OCI-LY1 (cell line): ENCODE measurements around the gene SPOCK2.

Experiments used
- H2AFZ ChIP-seq: fragments of 200-600 bp; sonication (generic), shearing (Covaris generic); 2 replicates; pipeline ENCODE4 v1.6.0; 2014; ENCODE audit warnings: antibody characterized with exemption, mild to moderate bottlenecking, low read length
- H3F3A ChIP-seq: fragments of 200-600 bp; sonication (generic), shearing (Covaris generic); 2 replicates; pipeline ENCODE4 v1.6.0; 2014; ENCODE audit warnings: mild to moderate bottlenecking, antibody characterized with exemption, low read length, moderate library complexity; ENCODE audit not compliant: insufficient read depth
- H3K27ac ChIP-seq: fragments of 200-600 bp; sonication (generic); 2 replicates; pipeline ENCODE4 v1.5.1; 2014; ENCODE audit warnings: low read length, mixed run types, mild to moderate bottlenecking, low read depth; ENCODE audit not compliant: poor library complexity, severe bottlenecking
- H3K27me3 ChIP-seq: fragments of 200-600 bp; sonication (generic); 2 replicates; pipeline ENCODE4 v1.6.0; 2014; ENCODE audit warnings: antibody characterized with exemption, mild to moderate bottlenecking, low read length, moderate library complexity; ENCODE audit not compliant: insufficient read depth
- H3K36me3 ChIP-seq: fragments of 200-600 bp; sonication (generic); 2 replicates; pipeline ENCODE4 v1.6.1; 2014; ENCODE audit warnings: mild to moderate bottlenecking, antibody characterized with exemption, low read length, moderate library complexity, mixed read lengths; ENCODE audit not compliant: insufficient read depth
- H3K4me1 ChIP-seq: fragments of 200-600 bp; sonication (generic); 2 replicates; pipeline ENCODE4 v1.5.1; 2014; ENCODE audit warnings: mild to moderate bottlenecking, low read length, moderate library complexity; ENCODE audit not compliant: insufficient read depth, severe bottlenecking
- H3K4me2 ChIP-seq: fragments of 200-600 bp; sonication (generic), shearing (Covaris generic); 2 replicates; pipeline ENCODE4 v1.6.1; 2014; ENCODE audit warnings: low read length
- H3K4me3 ChIP-seq: fragments of 200-600 bp; sonication (generic); 2 replicates; pipeline ENCODE4 v1.5.1; 2014; ENCODE audit warnings: low read length, low read depth, mild to moderate bottlenecking, mixed read lengths; ENCODE audit not compliant: poor library complexity, severe bottlenecking
- H3K79me2 ChIP-seq: fragments of 200-600 bp; shearing (Covaris generic); 2 replicates; pipeline ENCODE4 v1.6.1; 2016; ENCODE audit warnings: mixed run types, low read length, mixed read lengths; ENCODE audit not compliant: insufficient read depth
- H3K9ac ChIP-seq: fragments of 200-600 bp; sonication (generic), shearing (Covaris generic); 2 replicates; pipeline ENCODE4 v1.6.1; 2014; ENCODE audit warnings: mild to moderate bottlenecking, low read length, mixed read lengths
- H3K9me2 ChIP-seq: fragments of 200-600 bp; sonication (generic), shearing (Covaris generic); 2 replicates; pipeline ENCODE4 v1.6.1; 2014; ENCODE audit warnings: low read depth, mild to moderate bottlenecking, low read length, mixed read lengths
- H3K9me3 ChIP-seq: fragments of 200-600 bp; shearing (Covaris generic); 2 replicates; pipeline ENCODE4 v1.6.1; 2014; ENCODE audit warnings: low read length, mixed read lengths
- H4K20me1 ChIP-seq: fragments of 200-600 bp; sonication (generic), shearing (Covaris generic); 2 replicates; pipeline ENCODE4 v1.6.0; 2016; ENCODE audit warnings: mild to moderate bottlenecking, low read length; ENCODE audit not compliant: insufficient read depth
- CTCF ChIP-seq: fragments of 200-600 bp; sonication (generic), shearing (Covaris generic); IDR thresholded peaks from 2 replicates; pipeline ENCODE4 v1.5.1; 2017; ENCODE audit warnings: mild to moderate bottlenecking, antibody characterized with exemption, low read length, moderate library complexity, mixed read lengths
- EZH2 ChIP-seq: fragments of 200-600 bp; sonication (generic), shearing (Covaris generic); IDR thresholded peaks from 2 replicates; pipeline ENCODE4 v1.8.0; 2017; ENCODE audit warnings: borderline replicate concordance, mixed run types, mild to moderate bottlenecking, antibody characterized with exemption, low read length, moderate library complexity, mixed read lengths

Gene SPOCK2

GRCh38 chr10:72020914-72021809, 67.2 kb downstream of the SPOCK2 start:
- peaks cover 14% of the 10 kb centered on the region; the same call in 1 of the 2 replicates for H3K27me3 ChIP-seq
- no peak overlapping the region for H3K4me2 ChIP-seq
- H2AFZ ChIP-seq = no peak overlapping the region
- H3F3A ChIP-seq = no peaks in the 10 kb centered on the region
- no peak for TF ChIP-seq EZH2
- H3K36me3 ChIP-seq = no peaks in the 10 kb centered on the region
- H3K4me1 ChIP-seq = no peaks in the 10 kb centered on the region
- H3K4me3 ChIP-seq = no peak overlapping the region
- no peaks in the 10 kb centered on the region for H3K9me2 ChIP-seq
- H3K27ac ChIP-seq = no peak overlapping the region
- no peaks in the 10 kb centered on the region for H3K79me2 ChIP-seq
- no peaks in the 10 kb centered on the region for H4K20me1 ChIP-seq
- H3K9ac ChIP-seq = no peak overlapping the region
- H3K9me3 ChIP-seq = no peaks in the 10 kb centered on the region

GRCh38 chr10:72019085-72019876, 69.1 kb downstream of the SPOCK2 start:
- H3K9me3 ChIP-seq = no peaks in the 10 kb centered on the region
- no peak overlapping the region for H3K4me3 ChIP-seq
- H3K79me2 ChIP-seq = no peaks in the 10 kb centered on the region
- H3K27ac ChIP-seq = no peak overlapping the region
- peaks cover 18% of the 10 kb centered on the region; the same call in 1 of the 2 replicates for H3K27me3 ChIP-seq
- H3K4me1 ChIP-seq = no peaks in the 10 kb centered on the region
- no peak overlapping the region for H3K9ac ChIP-seq
- no peaks in the 10 kb centered on the region for H3K36me3 ChIP-seq
- no peaks in the 10 kb centered on the region for H4K20me1 ChIP-seq
- H3K4me2 ChIP-seq = no peak overlapping the region
- H2AFZ ChIP-seq = no peak overlapping the region
- no peaks in the 10 kb centered on the region for H3F3A ChIP-seq
- H3K9me2 ChIP-seq = no peaks in the 10 kb centered on the region
- TF ChIP-seq EZH2 (no peak), CTCF (no peak)

- H3K9ac ChIP-seq = no peak overlapping the region
- H3F3A ChIP-seq = no peaks in the 10 kb centered on the region
- no peaks in the 10 kb centered on the region for H3K36me3 ChIP-seq
- H3K4me1 ChIP-seq = no peaks in the 10 kb centered on the region
- H3K27ac ChIP-seq = no peak overlapping the region
- no peak for TF ChIP-seq CTCF
- no peak for TF ChIP-seq EZH2
- H3K27me3 ChIP-seq = peaks cover 18% of the 10 kb centered on the region; the same call in 1 of the 2 replicates
- no peaks in the 10 kb centered on the region for H4K20me1 ChIP-seq
- H3K9me2 ChIP-seq = no peaks in the 10 kb centered on the region
- no peak overlapping the region for H3K4me3 ChIP-seq
- no peak overlapping the region for H3K4me2 ChIP-seq
- H3K79me2 ChIP-seq = no peaks in the 10 kb centered on the region
- H2AFZ ChIP-seq = no peak overlapping the region
- H3K9me3 ChIP-seq = no peaks in the 10 kb centered on the region
These were observed 71.6 kb downstream of the SPOCK2 start for GRCh38 chr10:72016608-72017300.
